SW480 (cell line): Measurements from ENCODE around the gene FIZ1.
"Not testable (repeated sequence)": the region's sequence is repeated elsewhere in the genome, so short reads cannot be mapped to it uniquely, and the experiment has no call there.

Experiments
- DNase-seq: peaks from one replicate; pipeline ENCODE4 v3.0.0-alpha.2; 2016; ENCODE audit warnings: low spot score

The FIZ1 gene

GRCh38 chr19:55576746-55577145, 22.6 kb downstream of the FIZ1 start:
- no peak for DNase-seq

DNA sequence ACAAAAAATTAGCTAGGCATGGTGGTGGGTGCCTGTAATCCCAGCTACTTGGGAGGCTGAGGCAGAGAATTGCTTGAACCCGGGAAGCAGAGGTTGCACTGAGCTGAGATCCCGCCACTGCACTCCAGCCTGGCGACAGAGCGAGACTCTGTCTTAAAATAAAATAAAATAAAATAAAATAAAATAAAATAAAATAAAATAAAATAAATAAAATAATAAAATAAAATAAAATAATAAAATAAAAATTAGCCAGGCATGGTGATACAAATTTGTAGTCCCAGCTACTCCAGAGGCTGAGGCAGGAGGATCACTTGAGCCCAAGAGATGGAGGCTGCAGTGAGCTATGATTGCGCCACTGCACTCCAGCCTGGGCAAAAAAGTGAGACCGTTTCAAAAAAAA, 25.4 kb downstream of the FIZ1 start:
- DNase-seq = not testable (repeated sequence)

DNA sequence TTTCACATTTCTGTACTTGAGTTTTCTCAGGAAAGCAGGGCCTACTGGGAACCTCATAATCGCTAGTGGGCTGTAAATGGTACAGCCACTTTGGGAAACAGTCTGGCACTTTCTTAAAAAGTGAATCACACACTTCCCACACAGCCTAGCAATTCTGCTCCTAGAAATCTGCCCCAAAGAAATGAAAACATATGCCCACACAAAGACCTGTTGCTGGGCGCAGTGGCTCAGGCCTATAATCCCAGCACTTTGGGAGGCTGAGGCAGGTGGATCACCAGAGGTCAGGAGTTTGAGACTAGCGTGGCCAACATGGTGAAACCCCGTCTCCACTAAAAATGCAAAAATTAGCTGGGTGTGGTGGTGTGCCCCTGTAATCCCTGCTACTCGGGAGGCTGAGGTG, 29.8 kb downstream of the FIZ1 start:
- not testable (repeated sequence) for DNase-seq

- DNase-seq = no peak
Measured at GRCh38 chr19:55567708-55568328, 31.5 kb downstream of the FIZ1 start.

GRCh38 chr19:55566823-55567222, 32.5 kb downstream of the FIZ1 start:
- DNase-seq = no peak

DNA sequence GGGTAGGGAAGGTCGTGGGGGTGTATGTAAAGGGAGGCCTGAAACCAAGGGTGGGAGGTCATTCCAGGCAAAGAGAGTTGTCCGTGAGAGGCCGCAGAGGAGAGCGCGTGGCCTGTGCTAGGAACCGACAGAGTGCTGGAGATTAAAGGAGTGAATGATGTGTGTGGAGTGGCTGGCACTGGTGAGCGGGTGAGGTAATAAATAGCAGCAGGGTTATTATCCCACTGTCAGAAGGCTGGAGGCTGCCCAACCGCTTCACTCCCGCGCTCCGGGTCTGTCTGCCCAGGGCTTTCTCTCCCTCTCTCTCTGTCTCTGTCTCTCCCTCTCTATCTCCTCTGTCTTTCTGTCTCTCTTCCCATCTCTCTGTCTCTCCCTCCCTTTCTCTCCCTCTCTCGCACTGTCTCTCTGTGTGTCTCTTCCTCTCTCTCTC, 36.0 kb downstream of the FIZ1 start:
- no peak for DNase-seq

GRCh38 chr19:55559684-55560083, 39.6 kb downstream of the FIZ1 start:
- no peak for DNase-seq

GRCh38 chr19:55554741-55555152, 44.6 kb downstream of the FIZ1 start:
- DNase-seq = no peak

DNA sequence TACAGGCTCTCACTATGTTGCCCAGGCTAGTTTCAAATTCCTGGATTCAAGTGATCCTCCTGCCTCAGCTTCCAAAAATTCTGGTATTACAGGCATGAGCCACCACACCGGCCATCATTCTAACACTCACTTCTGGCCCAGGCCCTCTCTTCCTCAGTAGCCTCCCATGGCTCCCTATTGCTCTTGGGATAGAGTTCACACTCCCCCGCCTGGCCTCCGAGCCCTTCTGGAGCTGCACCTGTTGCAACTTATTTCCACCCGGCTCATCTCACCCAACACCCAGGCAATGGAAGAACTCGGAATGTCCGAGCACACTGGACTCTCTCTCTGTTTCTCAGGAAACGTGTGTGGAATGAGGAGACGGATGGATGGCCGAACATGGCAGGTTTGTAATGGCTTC, 45.0 kb downstream of the FIZ1 start:
- DNase-seq = no peak

GRCh38 chr19:55553217-55554182, 45.8 kb downstream of the FIZ1 start:
- DNase-seq = peak; percentile 39

- DNase-seq = peak; percentile 80
Measured at GRCh38 chr19:55552620-55553019, 46.7 kb downstream of the FIZ1 start.

- no peak for DNase-seq
Measured at GRCh38 chr19:55552206-55552605, 47.1 kb downstream of the FIZ1 start.

DNA sequence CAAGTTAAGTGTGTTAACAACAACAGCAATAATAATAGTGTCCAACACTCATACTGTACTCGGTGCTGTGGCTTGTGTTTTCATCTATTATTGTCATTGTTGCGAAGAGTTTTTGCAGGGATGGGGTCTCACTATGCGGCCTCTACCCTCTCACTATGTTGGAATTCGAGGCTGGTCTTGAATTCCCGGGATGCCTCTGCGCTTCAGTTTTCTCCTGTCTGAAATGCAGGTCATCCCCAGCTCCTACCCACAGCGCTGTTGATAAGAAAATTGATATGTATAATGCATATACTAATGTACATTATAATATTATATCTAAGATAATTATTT, 49.0 kb downstream of the FIZ1 start:
- no peak for DNase-seq

DNA sequence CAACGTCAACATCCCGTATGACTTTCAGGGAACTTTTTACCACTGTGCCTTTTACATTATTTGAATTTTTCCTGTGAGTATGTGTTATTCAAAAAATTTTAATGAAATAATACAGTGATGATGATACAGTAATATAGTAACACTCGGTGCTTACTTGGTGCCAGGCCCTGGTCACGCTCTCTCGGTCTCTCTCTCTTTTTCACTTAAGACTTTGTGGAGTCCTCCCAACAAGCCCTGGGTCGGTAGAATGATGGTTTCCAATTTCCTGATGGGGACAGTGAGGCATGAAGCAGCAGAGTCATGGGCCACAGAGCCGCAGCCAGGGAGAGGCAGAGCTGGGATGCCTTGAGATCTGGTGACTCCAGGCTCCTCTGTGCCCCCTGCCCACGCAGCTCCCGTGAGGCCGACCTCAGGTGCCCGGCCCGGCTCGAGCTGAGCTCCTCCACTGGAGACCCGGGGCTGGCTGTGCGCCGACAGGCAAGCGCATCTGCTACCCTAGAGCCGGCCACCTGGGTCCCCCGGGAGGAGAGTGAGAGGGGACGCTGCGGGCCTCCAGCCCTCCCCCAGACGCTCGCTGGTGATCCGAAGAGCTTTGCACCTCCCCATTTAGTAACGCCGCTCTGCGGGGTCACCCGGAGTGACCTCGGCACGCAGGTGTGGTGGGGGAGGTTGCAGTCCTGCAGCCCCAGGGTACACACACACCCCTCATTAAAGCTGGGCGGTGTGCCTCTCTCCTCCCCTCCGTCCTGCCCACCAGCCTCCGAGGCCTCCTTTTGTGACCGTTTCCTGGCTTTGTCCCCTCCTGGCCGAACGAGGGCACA, 49.6 kb downstream of the FIZ1 start:
- DNase-seq = peak; percentile 69

DNA sequence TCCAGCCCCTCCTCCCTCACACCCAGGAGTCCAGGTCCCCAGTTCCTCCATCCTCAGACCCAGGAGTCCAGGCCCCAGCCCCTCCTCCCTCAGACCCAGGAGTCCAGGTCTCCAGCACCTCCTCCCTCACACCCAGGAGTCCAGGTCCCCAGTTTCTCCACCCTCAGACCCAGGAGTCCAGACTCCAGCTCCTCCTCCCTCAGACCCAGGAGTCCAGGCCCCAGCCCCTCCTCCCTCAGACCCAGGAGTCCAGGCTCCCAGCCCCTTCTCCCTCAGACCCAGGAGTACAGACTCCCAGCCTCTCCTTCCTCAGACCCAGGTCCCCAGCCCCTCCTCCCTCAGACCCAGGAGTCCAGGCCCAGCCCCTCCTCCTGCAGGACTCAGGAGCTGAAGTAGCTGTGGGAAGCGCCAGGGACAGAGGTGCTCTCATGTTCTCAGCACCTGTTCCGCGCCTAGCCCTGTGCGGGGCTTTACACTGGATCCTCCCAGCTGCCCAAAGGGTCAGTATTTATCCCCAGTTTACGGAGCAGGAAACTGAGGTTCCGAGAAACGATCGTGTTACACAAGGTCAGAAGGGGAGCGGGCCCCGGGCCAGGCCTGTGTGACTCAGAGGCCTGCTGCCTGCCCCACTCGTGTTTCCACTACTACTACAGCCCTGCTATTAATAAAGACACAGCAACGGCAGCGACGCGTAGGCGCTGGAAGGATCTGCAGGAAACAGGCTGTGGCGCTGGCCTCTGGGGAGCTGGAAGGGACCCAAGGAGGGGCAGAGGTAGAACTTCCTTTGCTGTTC, 52.3 kb downstream of the FIZ1 start:
- DNase-seq = no peak

DNA sequence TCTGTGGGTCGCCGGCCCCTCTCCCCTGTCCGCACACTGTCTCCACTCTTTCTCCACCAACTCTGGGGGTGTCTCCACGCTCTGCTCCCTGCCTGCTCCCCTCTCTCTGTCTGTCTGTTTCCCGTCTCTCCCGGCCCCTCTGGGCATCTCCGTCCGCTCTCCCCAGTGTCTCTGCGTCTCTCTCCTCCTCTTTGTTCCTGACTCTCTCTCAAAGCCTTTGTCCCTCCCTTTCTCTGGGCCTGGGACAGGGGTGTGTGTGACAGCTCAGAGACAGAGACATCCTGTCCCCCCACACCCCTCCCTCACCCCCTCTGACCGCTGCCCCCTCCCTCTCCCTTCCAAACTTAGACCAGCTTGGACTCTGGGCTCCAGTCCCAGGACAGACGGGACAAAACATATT, 53.3 kb downstream of the FIZ1 start:
- DNase-seq = no peak

- no peak for DNase-seq
Measured at GRCh38 chr19:55545443-55545842, 53.9 kb downstream of the FIZ1 start, which contains the start of gene SBK3. Gene SBK3 (minus strand): TSS chr19:55545543. CDS start chr19:55545543, 0 bp downstream.

- no peak for DNase-seq
Measured at GRCh38 chr19:55544776-55545439, 54.4 kb downstream of the FIZ1 start.

- DNase-seq = no peak
Measured at GRCh38 chr19:55544014-55544413, 55.3 kb downstream of the FIZ1 start.

- no peak for DNase-seq
Measured at GRCh38 chr19:55543567-55543966, 55.8 kb downstream of the FIZ1 start.

GRCh38 chr19:55542292-55542855, 56.9 kb downstream of the FIZ1 start:
- DNase-seq = no peak
